K562 (cell line): Measurements from ENCODE around the gene CALCOCO2. TPM values are rescaled to one million over a fixed set of nuclear protein-coding genes. Genes with fewer than 3 reads are reported as not detected.

Source experiments
- AFF4 ChIP-seq: sonication (generic); formaldehyde crosslinking; IDR thresholded peaks from 2 replicates; pipeline ENCODE4 v1.8.0; 2023; ENCODE audit warnings: mild to moderate bottlenecking, missing genetic modification reagents
- ELF1 ChIP-seq: fragments of 200-800 bp; sonication (Bioruptor generic); IDR thresholded peaks from 2 replicates; pipeline ENCODE4 v1.6.1; 2016; ENCODE audit warnings: missing genetic modification characterization, missing compliant biosample characterization
- FOS ChIP-seq: IDR thresholded peaks from 3 replicates; pipeline ENCODE4 v1.6.1; 2011; ENCODE audit not compliant: insufficient read length; ENCODE audit errors: extremely low read depth
- GATA2 ChIP-seq: sonication (generic); formaldehyde crosslinking; IDR thresholded peaks from 2 replicates; pipeline ENCODE4 v1.4.0; 2020; ENCODE audit warnings: mild to moderate bottlenecking, missing genetic modification reagents
- MIER1 ChIP-seq: fragments of 450-650 bp; IDR thresholded peaks from 2 replicates; pipeline ENCODE4 v1.6.1; 2016; ENCODE audit warnings: antibody characterized with exemption, mild to moderate bottlenecking, low read depth
- YBX1 ChIP-seq: fragments of 450-650 bp; IDR thresholded peaks from 2 replicates; pipeline ENCODE4 v1.7.1; 2016; ENCODE audit warnings: mild to moderate bottlenecking
- ZNF197 ChIP-seq: fragments of 200-800 bp; sonication (Bioruptor generic); IDR thresholded peaks from 2 replicates; pipeline ENCODE4 v1.6.1; 2016; ENCODE audit warnings: low read depth, missing genetic modification characterization, missing compliant biosample characterization
- ZNF639 ChIP-seq, 2 experiments: fragments of 200-800 bp in 1 of 2; sonication (Bioruptor generic) in 1 of 2; sonication (generic) in 1 of 2; formaldehyde crosslinking in 1 of 2; IDR thresholded peaks in 1 of 2; conservative IDR thresholded peaks in 1 of 2; 2 replicates each; pipeline versions ENCODE4 v1.5.0 to v1.6.1; 2016 to 2020; ENCODE audit warnings: missing compliant biosample characterization in 1 of 2, missing genetic modification characterization in 1 of 2, missing genetic modification reagents in 1 of 2
- polyA plus RNA-seq, 8 experiments: library from polyadenylated mRNA; depleted of rRNA in 4 of 8; stranded (reverse) in 5 of 8; unstranded in 3 of 8; fragments of >200 nt; fragmentation: Nextera tagmentation in 2 of 8; fragmentation: Illumina TruSeq in 1 of 8; extraction: Ambion mirVana in 2 of 8; extraction: Trizol in 1 of 8; gene quantifications; 2 replicates each; pipeline versions ENCODE4 v1.2.1 to v1.2.3, GENCODE V29; 2011 to 2014; ENCODE audit warnings: inconsistent platforms in 1 of 8, missing spikeins in 1 of 8
- total RNA-seq, 7 experiments: library from RNA; depleted of rRNA in 6 of 7; stranded (reverse); fragments of >200 nt in 6 of 7; fragmentation: Illumina TruSeq in 2 of 7; extraction: Trizol in 2 of 7; gene quantifications; 2 replicates each; pipeline versions ENCODE4 v1.2.1 to v1.2.3, GENCODE V29; 2011 to 2021; ENCODE audit warnings: low replicate concordance in 1 of 7

Gene CALCOCO2
- total and polyA plus RNA-seq, 9 of the 15 experiments (the other 6 are each of a cell fraction or from before 2014, with no cell fraction given), result 24.1 to 87.3 (median 67.5) TPM

GRCh38 chr17:48892940-48893645 is 62.3 kb downstream of the CALCOCO2 start (continued):
- TF ChIP-seq GATA2 (CRISPR knock-in tag), result peak; percentile 42; the same call in 1 of the 2 replicates
- no peak for TF ChIP-seq ZNF197
- no peak for TF ChIP-seq ZNF639 (CRISPR knock-in tag; conservative IDR thresholded peaks at IDR 0.05 in 1 of 2, IDR thresholded peaks at IDR 0.05 in 1 of 2)
- TF ChIP-seq AFF4 (CRISPR knock-in tag), result no peak; the same call in 1 of the 2 replicates
- TF ChIP-seq YBX1, result no peak
- TF ChIP-seq MIER1, result 0 out of 2 replicates have a peak, but pooled peaks have one; percentile 24
- TF ChIP-seq ELF1 (tag), result 0 out of 2 replicates have a peak, but pooled peaks have one; percentile 3
- TF ChIP-seq FOS, result no peak
